Activated CD8-positive, alpha-beta memory T cell treated with anti-CD3 and anti-CD28 coated beads, Interleukin-2, amount 10 ng/mL, durations not matched to agents 7 days and 5 days (primary cell): ENCODE measurements around the gene GRM4. TPM values are rescaled to one million over a fixed set of nuclear protein-coding genes. Genes with fewer than 3 reads are reported as not detected.

ENCODE experiments used
- ATAC-seq: fragments of 150-1000 bp; cut with Tn5 transposase; one replicate; pipeline ENCODE4 v1.10.0; 2021; ENCODE audit warnings: moderate library complexity
- CTCF ChIA-PET: fragments of 350-600 bp; sonication (Branson Sonifier 250); formaldehyde crosslinking; loops from one replicate; lab custom pipeline; 2021; ENCODE audit warnings: antibody characterized with exemption; lab: Charles Lee
- DNase-seq: peaks from one replicate; pipeline ENCODE4 v3.0.0-alpha.2; 2020
- H3K27ac Mint-ChIP-seq: one replicate; pipeline ENCODE4 v1.8.0; 2021; ENCODE audit warnings: mild to moderate bottlenecking, mixed read lengths
- H3K27me3 Mint-ChIP-seq: one replicate; pipeline ENCODE4 v1.8.0; 2021; ENCODE audit warnings: mixed read lengths
- H3K36me3 Mint-ChIP-seq: one replicate; pipeline ENCODE4 v1.8.0; 2021; ENCODE audit warnings: mild to moderate bottlenecking, mixed read lengths
- H3K4me1 Mint-ChIP-seq: one replicate; pipeline ENCODE4 v1.8.0; 2021; ENCODE audit warnings: mixed read lengths
- H3K4me3 Mint-ChIP-seq: one replicate; pipeline ENCODE4 v1.8.0; 2021; ENCODE audit warnings: mild to moderate bottlenecking, moderate library complexity, mixed read lengths
- H3K9me3 Mint-ChIP-seq: one replicate; pipeline ENCODE4 v1.8.0; 2022; ENCODE audit warnings: low read depth, mixed read lengths
- total RNA-seq, 2 experiments: library from RNA; stranded (reverse); gene quantifications; one replicate each; pipeline ENCODE4 v1.2.3, GENCODE V29; 2021

The GRM4 gene
- total RNA-seq, 2 experiments from 2014 or later: not detected

- ATAC-seq (no peak), DNase-seq (no peak)
- Mint-ChIP-seq H3K9me3 (no peaks in the 10 kb centered on the region), H3K27me3 (peaks cover 21% of the 10 kb centered on the region), H3K27ac (no peak overlapping the region), H3K4me1 (no peaks in the 10 kb centered on the region), H3K36me3 (no peaks in the 10 kb centered on the region), H3K4me3 (no peak overlapping the region)
- CTCF ChIA-PET: interaction anchor here (0.6 kb wide), 1 partner anchor 222 kb away, joined by 3 read pairs; no protein-coding TSS in a partner anchor
Observed at GRCh38 chr6:33993091-33993490, 152.8 kb downstream of the GRM4 start.

DNA sequence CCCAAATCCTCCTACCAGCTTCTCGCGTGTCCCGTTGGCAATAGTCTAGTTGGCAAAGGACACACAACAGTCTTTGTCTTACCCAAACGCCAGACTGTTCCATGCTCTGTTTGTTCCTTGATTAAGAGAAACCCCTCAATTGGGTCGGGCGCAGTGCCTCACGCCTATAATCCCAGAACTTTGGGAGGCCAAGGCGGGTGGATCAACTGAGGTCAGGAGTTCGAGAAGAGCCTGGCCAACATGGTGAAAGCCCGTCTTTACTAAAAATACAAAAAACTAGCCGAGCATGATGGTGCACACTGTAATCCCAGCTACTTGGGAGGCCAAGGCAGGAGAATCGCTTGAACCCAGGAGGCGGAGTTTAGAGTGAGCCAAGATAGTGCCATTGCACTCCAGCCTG is 153.7 kb downstream of the GRM4 start:
- peaks cover 15% of the 10 kb centered on the region for H3K27me3 Mint-ChIP-seq
- H3K4me3 Mint-ChIP-seq: no peak overlapping the region
- no peak overlapping the region for H3K27ac Mint-ChIP-seq
- no peak for ATAC-seq
- no peaks in the 10 kb centered on the region for H3K9me3 Mint-ChIP-seq
- CTCF ChIA-PET: interaction anchor here (0.7 to 1.9 kb wide), 2 partner anchors 162 to 328 kb away, joined by 3 to 4 read pairs; no protein-coding TSS in a partner anchor
- no peak for DNase-seq
- no peaks in the 10 kb centered on the region for H3K4me1 Mint-ChIP-seq
- no peaks in the 10 kb centered on the region for H3K36me3 Mint-ChIP-seq

DNA sequence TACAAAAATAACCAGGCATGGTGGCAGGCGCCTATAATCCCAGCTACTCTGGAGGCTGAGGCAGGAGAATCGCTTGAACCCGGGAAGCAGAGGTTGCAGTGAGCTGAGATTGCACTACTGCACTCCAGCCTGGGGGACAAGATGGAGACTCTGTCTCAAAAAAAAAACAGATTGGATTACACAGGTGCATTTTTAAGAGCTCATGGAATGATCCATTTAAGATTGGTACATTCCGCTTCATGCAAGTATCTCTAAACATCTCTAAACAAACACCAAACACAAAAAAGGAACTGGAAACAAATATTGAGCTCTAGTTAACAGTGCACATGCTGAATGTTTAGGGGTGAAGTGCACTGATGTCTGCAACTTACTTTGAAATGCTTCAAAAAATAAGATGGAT is 154.3 kb downstream of the GRM4 start:
- H3K4me1 Mint-ChIP-seq: no peaks in the 10 kb centered on the region
- no peak overlapping the region for H3K4me3 Mint-ChIP-seq
- CTCF ChIA-PET: interaction anchor here (1.9 kb wide), 1 partner anchor 163 kb away, joined by 4 read pairs; no protein-coding TSS in a partner anchor
- H3K9me3 Mint-ChIP-seq: no peaks in the 10 kb centered on the region
- H3K27ac Mint-ChIP-seq: no peak overlapping the region
- DNase-seq: no peak
- ATAC-seq: no peak
- no peaks in the 10 kb centered on the region for H3K36me3 Mint-ChIP-seq
- H3K27me3 Mint-ChIP-seq: peaks cover 15% of the 10 kb centered on the region

- no peaks in the 10 kb centered on the region for H3K4me1 Mint-ChIP-seq
- H3K36me3 Mint-ChIP-seq: no peaks in the 10 kb centered on the region
- DNase-seq: no peak
- H3K27ac Mint-ChIP-seq: no peak overlapping the region
- CTCF ChIA-PET: interaction anchor here (0.9 kb wide), 1 partner anchor 37 kb away, joined by 3 read pairs; no protein-coding TSS in a partner anchor
- no peaks in the 10 kb centered on the region for H3K9me3 Mint-ChIP-seq
- no peak for ATAC-seq
- peaks cover 15% of the 10 kb centered on the region for H3K27me3 Mint-ChIP-seq
- no peak overlapping the region for H3K4me3 Mint-ChIP-seq
Observed at GRCh38 chr6:33990061-33990541, 155.8 kb downstream of the GRM4 start.

GRCh38 chr6:33989016-33989854 is 156.7 kb downstream of the GRM4 start:
- CTCF ChIA-PET: interaction anchor here (0.9 kb wide), 1 partner anchor 38 kb away, joined by 3 read pairs; no protein-coding TSS in a partner anchor
- ATAC-seq: no peak
- Mint-ChIP-seq H3K4me1 (no peaks in the 10 kb centered on the region), H3K36me3 (no peaks in the 10 kb centered on the region), H3K4me3 (no peak overlapping the region), H3K27me3 (peaks cover 11% of the 10 kb centered on the region), H3K9me3 (no peaks in the 10 kb centered on the region), H3K27ac (no peak overlapping the region)
- no peak for DNase-seq

DNA sequence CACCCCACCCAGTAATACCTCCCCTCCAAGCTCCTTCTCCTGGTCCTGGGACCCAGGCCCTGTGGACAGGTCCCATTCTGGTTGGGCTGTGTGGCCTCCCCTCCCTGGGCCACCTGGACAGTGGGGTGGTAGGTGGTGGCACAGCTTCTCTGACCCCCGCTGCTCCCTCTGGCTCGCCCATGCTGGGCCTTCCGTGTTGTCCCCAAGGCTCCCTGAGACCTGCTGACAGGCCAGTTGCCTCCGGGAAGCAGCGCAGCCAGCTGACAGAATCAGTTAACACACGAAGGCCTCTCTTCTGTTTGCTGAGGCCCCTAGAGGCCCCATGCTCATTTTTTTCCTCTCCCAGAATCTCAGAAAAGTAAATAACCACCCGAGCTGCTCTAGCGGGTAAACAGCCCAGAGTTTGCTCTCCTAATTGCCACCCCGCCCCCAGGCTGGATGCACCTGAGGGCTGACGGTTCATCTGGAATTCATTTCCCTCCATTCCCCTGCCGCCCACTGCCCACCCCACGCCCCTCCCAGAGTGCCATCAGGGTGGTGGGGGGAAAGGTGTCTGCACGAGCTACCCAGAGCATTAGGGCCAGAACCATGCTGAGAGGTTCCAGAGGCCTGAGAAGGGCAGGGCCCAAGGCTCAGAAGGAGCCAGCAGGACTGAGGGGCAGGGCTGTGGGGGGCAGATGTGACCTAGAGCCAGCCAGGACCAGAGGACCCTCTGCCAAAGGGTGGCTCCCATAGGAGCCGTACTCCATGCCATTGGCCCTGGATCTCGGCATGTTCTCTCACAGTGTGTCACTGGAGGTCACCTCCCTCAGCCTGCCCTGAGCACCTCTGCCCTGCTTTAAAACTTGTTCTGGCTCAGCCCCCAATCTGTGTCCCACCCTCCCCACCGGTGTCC is 157.5 kb downstream of the GRM4 start:
- CTCF ChIA-PET: interaction anchor here (1.0 kb wide), 1 partner anchor 217 kb away, joined by 4 read pairs; no protein-coding TSS in a partner anchor
- no peak overlapping the region for H3K27ac Mint-ChIP-seq
- H3K36me3 Mint-ChIP-seq: no peaks in the 10 kb centered on the region
- ATAC-seq (no peak), DNase-seq (no peak)
- no peaks in the 10 kb centered on the region for H3K9me3 Mint-ChIP-seq
- peaks cover 11% of the 10 kb centered on the region for H3K27me3 Mint-ChIP-seq
- peaks cover 1% of the 10 kb centered on the region for H3K4me1 Mint-ChIP-seq
- H3K4me3 Mint-ChIP-seq: no peak overlapping the region

DNA sequence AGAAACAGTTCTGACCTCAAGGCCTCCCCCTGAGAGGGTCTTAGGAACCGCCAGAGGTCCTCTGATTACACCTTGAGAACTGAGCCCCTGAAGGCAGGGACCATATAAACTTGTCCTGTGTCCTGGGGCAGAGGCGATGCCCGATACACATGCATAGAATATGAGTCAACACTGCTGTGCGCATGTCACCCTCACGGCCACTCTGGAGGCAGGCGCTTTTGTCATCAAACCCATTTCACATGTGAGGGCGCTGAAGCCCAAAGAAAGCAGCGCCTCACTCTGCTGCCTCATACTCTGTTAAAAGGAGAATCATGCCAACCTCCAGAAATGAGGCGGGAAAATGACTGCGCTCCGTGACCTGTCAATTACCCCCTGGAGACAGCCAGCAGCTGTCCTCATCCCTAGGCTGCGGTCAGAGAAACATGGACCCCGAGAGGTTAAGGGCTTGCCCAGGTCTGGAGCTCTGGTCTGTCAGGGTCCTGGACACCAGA is 158.3 kb downstream of the GRM4 start:
- ATAC-seq: no peak
- H3K27me3 Mint-ChIP-seq: peaks cover 7% of the 10 kb centered on the region
- no peak overlapping the region for H3K27ac Mint-ChIP-seq
- peaks cover 7% of the 10 kb centered on the region for H3K4me1 Mint-ChIP-seq
- H3K4me3 Mint-ChIP-seq: no peak overlapping the region
- H3K36me3 Mint-ChIP-seq: no peaks in the 10 kb centered on the region
- CTCF ChIA-PET: interaction anchor here (1.0 kb wide), 1 partner anchor 216 kb away, joined by 4 read pairs; no protein-coding TSS in a partner anchor
- DNase-seq: no peak
- H3K9me3 Mint-ChIP-seq: no peaks in the 10 kb centered on the region

- DNase-seq (no peak), ATAC-seq (no peak)
- Mint-ChIP-seq H3K27ac (no peak overlapping the region), H3K9me3 (no peaks in the 10 kb centered on the region), H3K4me1 (peaks cover 10% of the 10 kb centered on the region), H3K36me3 (no peaks in the 10 kb centered on the region), H3K4me3 (no peak overlapping the region), H3K27me3 (peaks cover 5% of the 10 kb centered on the region)
- CTCF ChIA-PET: no interaction called here
Observed at GRCh38 chr6:33985947-33986346, 159.9 kb downstream of the GRM4 start.

DNA sequence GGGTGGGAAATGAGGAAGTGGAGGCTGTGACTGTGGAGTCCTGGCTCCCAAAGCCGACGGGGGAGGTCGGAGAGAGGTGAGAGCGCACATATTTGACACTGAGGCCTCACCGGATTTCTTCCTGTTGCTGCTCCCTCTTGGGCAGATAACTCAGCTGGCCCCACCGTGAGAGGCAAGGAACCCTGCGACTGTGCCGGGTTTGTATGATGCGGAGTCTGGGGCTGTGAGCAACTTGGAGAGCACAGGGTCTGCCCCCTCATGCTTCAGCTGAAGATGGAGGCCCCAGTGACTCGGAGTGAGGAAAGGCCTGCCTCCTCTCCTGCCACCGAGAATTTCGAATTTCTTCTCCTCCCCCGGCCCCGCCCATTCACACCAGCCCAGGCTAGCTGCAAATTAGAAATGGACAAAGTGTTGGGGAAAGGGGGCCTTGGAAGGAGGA is 160.6 kb downstream of the GRM4 start:
- Mint-ChIP-seq H3K4me3 (no peak overlapping the region), H3K36me3 (no peaks in the 10 kb centered on the region), H3K4me1 (peaks cover 10% of the 10 kb centered on the region), H3K27ac (no peak overlapping the region), H3K27me3 (peaks cover 3% of the 10 kb centered on the region), H3K9me3 (no peaks in the 10 kb centered on the region)
- CTCF ChIA-PET: no interaction called here
- DNase-seq (no peak), ATAC-seq (no peak)

GRCh38 chr6:33984466-33985312 is 161.2 kb downstream of the GRM4 start:
- H3K9me3 Mint-ChIP-seq: no peaks in the 10 kb centered on the region
- CTCF ChIA-PET: no interaction called here
- DNase-seq (no peak), ATAC-seq (no peak)
- peaks cover 3% of the 10 kb centered on the region for H3K27me3 Mint-ChIP-seq
- no peak overlapping the region for H3K27ac Mint-ChIP-seq
- no peak overlapping the region for H3K4me3 Mint-ChIP-seq
- H3K36me3 Mint-ChIP-seq: no peaks in the 10 kb centered on the region
- peaks cover 10% of the 10 kb centered on the region for H3K4me1 Mint-ChIP-seq

GRCh38 chr6:33983721-33984465 is 162.0 kb downstream of the GRM4 start:
- ATAC-seq: no peak
- CTCF ChIA-PET: interaction anchor here (1.3 kb wide), 1 partner anchor 24 kb away, joined by 4 read pairs; no protein-coding TSS in a partner anchor
- peaks cover 3% of the 10 kb centered on the region for H3K27me3 Mint-ChIP-seq
- H3K9me3 Mint-ChIP-seq: no peaks in the 10 kb centered on the region
- H3K36me3 Mint-ChIP-seq: no peaks in the 10 kb centered on the region
- DNase-seq: no peak
- H3K4me3 Mint-ChIP-seq: no peak overlapping the region
- H3K4me1 Mint-ChIP-seq: peaks cover 10% of the 10 kb centered on the region
- no peak overlapping the region for H3K27ac Mint-ChIP-seq
